ENCODE measurements around the gene CELF3.
"Not testable (repeated sequence)": the region's sequence is repeated elsewhere in the genome, so short reads cannot be mapped to it uniquely, and the experiment has no call there.

Gene CELF3

GRCh38 chr1:151703813-151704212 lies 12.8 kb downstream of the CELF3 start:
- no peak for DNase-seq (ENCODE audit: low read depth)

- DNase-seq (ENCODE audit: low read depth): no peak
Measured at GRCh38 chr1:151702936-151703335, 13.7 kb downstream of the CELF3 start.

GRCh38 chr1:151701515-151701914 lies 15.1 kb downstream of the CELF3 start:
- DNase-seq (ENCODE audit: low read depth): no peak

GRCh38 chr1:151693057-151693651 lies 23.4 kb downstream of the CELF3 start:
- no peak for DNase-seq (ENCODE audit: low read depth)

- DNase-seq (ENCODE audit: low read depth): no peak
Measured at GRCh38 chr1:151692226-151692625, 24.4 kb downstream of the CELF3 start.

GRCh38 chr1:151689494-151689893 lies 27.1 kb downstream of the CELF3 start:
- DNase-seq (ENCODE audit: low read depth): no peak

GRCh38 chr1:151686561-151686960 lies 30.0 kb downstream of the CELF3 start:
- DNase-seq (ENCODE audit: low read depth): no peak

GRCh38 chr1:151684128-151684527 lies 32.5 kb downstream of the CELF3 start:
- DNase-seq (ENCODE audit: low read depth): no peak

- not testable (repeated sequence) for DNase-seq (ENCODE audit: low read depth)
Measured at GRCh38 chr1:151682901-151683300, 33.7 kb downstream of the CELF3 start.

- no peak for DNase-seq (ENCODE audit: low read depth)
Measured at GRCh38 chr1:151681923-151682322, 34.7 kb downstream of the CELF3 start.

GRCh38 chr1:151680826-151681225 lies 35.8 kb downstream of the CELF3 start:
- DNase-seq (ENCODE audit: low read depth): no peak

GRCh38 chr1:151680391-151680790 lies 36.2 kb downstream of the CELF3 start:
- DNase-seq (ENCODE audit: low read depth): no peak

GRCh38 chr1:151673407-151673806 lies 43.2 kb downstream of the CELF3 start:
- no peak for DNase-seq (ENCODE audit: low read depth)

GRCh38 chr1:151670036-151670675 lies 46.4 kb downstream of the CELF3 start:
- DNase-seq (ENCODE audit: low read depth): not testable (repeated sequence)

GRCh38 chr1:151668090-151668489 lies 48.5 kb downstream of the CELF3 start:
- no peak for DNase-seq (ENCODE audit: low read depth)

GRCh38 chr1:151661751-151662150 lies 54.9 kb downstream of the CELF3 start:
- DNase-seq (ENCODE audit: low read depth): no peak

- DNase-seq (ENCODE audit: low read depth): no peak
Measured at GRCh38 chr1:151655371-151655770, 61.2 kb downstream of the CELF3 start.

GRCh38 chr1:151653397-151653796 lies 63.2 kb downstream of the CELF3 start:
- no peak for DNase-seq (ENCODE audit: low read depth)
